Measurements from ENCODE around the gene SETBP1.

DNA sequence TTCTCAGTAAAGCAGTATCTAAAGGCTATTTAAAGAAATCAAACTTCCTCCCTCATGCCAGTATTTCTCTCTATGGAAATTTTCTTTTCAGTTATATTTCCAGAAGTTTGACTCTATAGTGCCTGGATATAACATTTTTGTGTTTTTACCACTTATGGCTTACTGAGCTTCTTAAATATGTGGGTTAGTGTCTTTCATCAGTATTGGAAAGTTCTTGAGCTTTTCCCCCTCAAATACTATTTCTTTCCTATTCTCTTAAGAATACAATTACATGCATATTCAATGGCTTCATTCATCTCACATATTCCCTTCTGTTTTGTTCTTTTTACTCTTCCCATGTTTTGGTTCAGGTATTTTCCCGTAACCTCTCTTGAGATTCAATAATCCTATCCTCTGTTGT lies 432.0 kb downstream of the SETBP1 start:
- TF ChIP-seq CTCF (IDR thresholded peaks at IDR 0.05) (no peak), EZH2phosphoT487 (IDR thresholded peaks at IDR 0.05) (no peak), EZH2 (IDR thresholded peaks at IDR 0.05) (no peak)

All from neural progenitor cell (in vitro differentiated cells).